ENCODE results near the gene PIGT.

DNA sequence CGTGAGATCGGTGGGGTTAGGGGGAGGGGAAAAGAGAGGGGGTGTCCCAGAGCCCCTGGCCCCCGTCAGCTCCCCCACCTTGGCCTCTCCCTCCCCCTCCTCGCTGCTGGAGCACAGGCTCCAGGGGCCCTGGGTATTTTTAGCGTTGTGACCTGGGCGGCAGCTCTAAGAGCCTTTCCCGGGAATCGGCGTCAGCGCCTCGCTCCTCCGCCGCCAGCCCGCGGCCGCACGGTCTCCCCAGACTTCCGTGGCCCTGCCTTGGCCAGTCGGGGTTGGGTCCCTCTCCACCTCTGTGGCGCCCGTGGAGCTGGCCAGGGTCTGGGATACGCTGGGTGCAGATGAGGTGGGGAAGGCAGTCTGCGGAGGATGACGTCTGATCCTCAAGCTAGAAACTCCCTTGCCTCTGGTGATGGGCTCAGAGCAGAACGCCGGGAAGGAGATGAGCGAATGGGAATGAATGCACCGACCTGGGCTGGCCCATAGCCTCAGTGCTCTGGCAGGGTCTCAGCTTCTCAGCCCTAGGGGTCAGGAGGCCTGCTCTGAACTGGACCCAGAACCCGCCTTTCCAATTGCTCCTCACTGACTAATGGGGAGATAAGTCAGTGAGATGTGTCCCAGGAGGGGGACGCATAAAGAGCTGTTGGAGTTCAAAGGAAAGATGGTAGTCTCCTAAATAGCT, 8.7 kb upstream of the PIGT start:
- no peak for TF ChIP-seq OSR1 (CRISPR knock-in tag; IDR thresholded peaks at IDR 0.05)
- no peak for TF ChIP-seq ZFP3 (CRISPR knock-in tag; IDR thresholded peaks at IDR 0.05)
- no peak for TF ChIP-seq ISL1 (CRISPR knock-in tag; IDR thresholded peaks at IDR 0.05)
- TF ChIP-seq RARB (CRISPR knock-in tag; IDR thresholded peaks at IDR 0.05): no peak

Data from SK-N-SH treated with all-trans-retinoic acid at 6 μM for 48 hours (cell line).